ENCODE data around the gene SERPINB4. TPM values are rescaled to one million over a fixed set of nuclear protein-coding genes. Genes with fewer than 3 reads are reported as not detected.
"Not testable (repeated sequence)": the region's sequence is repeated elsewhere in the genome, so short reads cannot be mapped to it uniquely, and the experiment has no call there.

The SERPINB4 gene
- not detected for total RNA-seq

DNA sequence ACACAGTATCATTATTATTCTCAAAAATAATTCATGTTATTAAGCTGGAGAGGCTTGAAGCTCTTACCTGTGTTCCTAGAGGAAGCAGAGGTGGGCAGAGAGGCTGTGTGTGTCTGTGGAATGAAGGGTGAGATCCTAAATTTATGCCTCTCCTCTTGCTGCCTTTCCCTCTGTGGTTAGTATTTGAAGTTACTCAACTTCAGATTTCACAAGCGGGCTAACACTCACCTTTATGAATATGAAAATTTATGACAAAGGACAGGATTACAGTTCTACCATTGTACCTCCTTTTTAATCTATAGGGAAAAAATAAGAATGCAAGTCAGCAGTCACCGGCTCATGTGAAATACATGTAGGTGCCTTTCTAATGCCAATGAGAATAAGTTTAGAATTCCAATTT lies at the start of gene SERPINB4:
Gene SERPINB4 (minus strand): TSS at position 115 of the 400 bp plus-strand sequence. CDS start 679 bp downstream, outside the sequence.
- H3K9me3 ChIP-seq (ENCODE audit: low read depth, low read length); H3K27me3 ChIP-seq (ENCODE audit: insufficient read depth, low read length); H3K4me3 ChIP-seq (ENCODE audit: low read length); H3K4me1 ChIP-seq (ENCODE audit: insufficient read depth, low read length): not testable (repeated sequence)

DNA sequence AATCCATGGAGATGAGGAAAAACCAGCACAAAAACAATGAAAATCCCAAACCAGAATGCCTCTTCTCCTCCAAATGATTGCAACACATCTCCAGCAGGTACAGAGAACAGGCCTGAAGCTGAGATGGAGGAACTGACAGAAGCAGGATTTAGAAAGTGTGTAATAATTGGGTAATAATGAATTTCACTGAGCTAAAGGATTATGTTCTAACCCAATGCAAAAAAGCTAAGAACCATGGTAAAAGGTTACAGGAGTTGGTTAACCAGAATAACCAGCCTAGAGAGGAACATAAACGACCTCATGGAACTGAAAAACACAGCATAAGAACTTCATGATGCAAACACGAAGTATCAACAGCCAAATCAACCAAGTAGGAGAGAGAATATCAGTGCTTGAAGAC lies 45.0 kb upstream of the SERPINB4 start:
- H3K27me3 ChIP-seq (ENCODE audit: insufficient read depth, low read length), result no peaks in the 10 kb centered on the region
- no peaks in the 10 kb centered on the region for H3K4me1 ChIP-seq (ENCODE audit: insufficient read depth, low read length)
- no peaks in the 10 kb centered on the region for H3K9me3 ChIP-seq (ENCODE audit: low read depth, low read length)
- no peak overlapping the region for H3K4me3 ChIP-seq (ENCODE audit: low read length)

DNA sequence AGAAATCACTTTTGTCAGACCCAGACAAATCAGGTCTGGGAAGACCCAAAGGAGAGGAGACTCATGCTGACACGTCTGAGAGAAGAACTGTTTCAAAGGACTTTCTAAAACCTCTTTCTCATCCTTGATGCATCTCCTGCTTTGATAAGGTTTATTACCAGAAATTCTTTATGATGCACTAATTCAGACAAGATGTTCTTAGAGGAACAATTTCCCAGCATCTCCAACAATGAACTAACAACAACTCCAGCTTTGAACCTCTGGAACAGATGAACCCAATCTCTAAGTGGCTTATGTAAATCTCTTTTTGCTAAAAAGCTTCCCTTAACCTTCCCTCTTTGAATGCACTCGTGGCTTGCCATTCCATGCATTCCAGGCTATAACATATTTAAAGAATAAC lies 42.8 kb upstream of the SERPINB4 start:
- H3K4me3 ChIP-seq (ENCODE audit: low read length), result no peak overlapping the region
- no peaks in the 10 kb centered on the region for H3K9me3 ChIP-seq (ENCODE audit: low read depth, low read length)
- H3K4me1 ChIP-seq (ENCODE audit: insufficient read depth, low read length), result no peaks in the 10 kb centered on the region
- no peaks in the 10 kb centered on the region for H3K27me3 ChIP-seq (ENCODE audit: insufficient read depth, low read length)

DNA sequence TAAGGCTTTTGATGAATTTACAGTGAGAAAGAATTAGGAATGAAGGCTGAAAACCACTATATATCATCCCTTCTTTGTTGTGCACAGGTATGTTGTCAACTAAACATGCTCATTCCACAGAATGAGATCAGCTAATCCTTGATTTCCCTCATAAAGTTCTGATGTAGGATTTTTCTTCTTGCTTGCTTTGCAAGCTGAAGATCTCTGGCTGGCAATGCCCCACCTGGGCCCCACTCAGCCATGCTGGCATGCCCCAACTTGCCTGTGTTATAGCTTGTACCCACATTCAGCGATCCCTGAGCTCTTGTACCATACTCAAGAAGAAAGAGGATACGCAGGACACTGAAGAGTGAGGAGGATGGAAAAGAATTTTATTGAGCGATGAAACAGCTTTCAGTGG lies 40.7 kb upstream of the SERPINB4 start:
- no peaks in the 10 kb centered on the region for H3K4me1 ChIP-seq (ENCODE audit: insufficient read depth, low read length)
- no peak overlapping the region for H3K4me3 ChIP-seq (ENCODE audit: low read length)
- H3K9me3 ChIP-seq (ENCODE audit: low read depth, low read length), result no peaks in the 10 kb centered on the region
- no peaks in the 10 kb centered on the region for H3K27me3 ChIP-seq (ENCODE audit: insufficient read depth, low read length)

DNA sequence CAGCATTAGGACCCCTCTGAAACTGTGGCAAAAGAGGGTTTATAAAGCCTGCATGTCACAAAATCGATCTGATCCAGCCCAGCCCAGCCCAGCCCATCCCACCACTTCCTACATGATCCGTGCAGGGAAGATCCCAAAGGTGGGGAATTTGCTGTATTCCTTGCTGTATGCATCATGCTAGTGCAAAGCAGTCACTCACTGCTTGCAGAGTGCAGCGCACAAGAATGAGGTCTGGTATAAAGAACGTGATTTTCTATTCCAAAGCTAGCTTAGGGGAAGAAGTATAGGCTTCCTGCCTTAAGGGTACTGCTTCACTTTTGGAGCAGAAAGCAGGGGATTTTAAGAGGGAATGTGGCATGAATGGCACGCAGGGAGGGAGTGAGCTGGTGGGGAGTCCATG lies 39.8 kb upstream of the SERPINB4 start:
- H3K4me3 ChIP-seq (ENCODE audit: low read length), result no peak overlapping the region
- H3K4me1 ChIP-seq (ENCODE audit: insufficient read depth, low read length), result no peaks in the 10 kb centered on the region
- H3K27me3 ChIP-seq (ENCODE audit: insufficient read depth, low read length), result no peaks in the 10 kb centered on the region
- no peaks in the 10 kb centered on the region for H3K9me3 ChIP-seq (ENCODE audit: low read depth, low read length)

DNA sequence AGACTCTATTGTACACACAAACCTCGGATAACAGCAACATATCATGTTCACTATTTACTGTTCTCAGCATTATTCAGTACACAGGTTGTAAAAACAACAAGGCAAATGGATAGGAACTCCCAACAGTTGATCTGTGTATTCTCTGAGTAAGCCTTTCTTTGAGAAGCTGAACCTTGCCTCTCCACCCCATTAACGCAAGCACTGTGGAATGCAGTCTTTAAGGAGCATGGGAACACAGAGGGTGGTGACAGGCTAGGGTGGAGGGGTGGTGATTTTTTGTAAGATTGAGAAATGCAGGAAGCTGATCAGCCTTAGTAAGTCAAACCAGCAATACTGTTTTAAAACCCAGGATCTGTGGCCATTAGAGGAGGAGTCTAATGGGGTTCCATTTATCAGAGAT lies 39.1 kb upstream of the SERPINB4 start:
- no peaks in the 10 kb centered on the region for H3K4me1 ChIP-seq (ENCODE audit: insufficient read depth, low read length)

DNA sequence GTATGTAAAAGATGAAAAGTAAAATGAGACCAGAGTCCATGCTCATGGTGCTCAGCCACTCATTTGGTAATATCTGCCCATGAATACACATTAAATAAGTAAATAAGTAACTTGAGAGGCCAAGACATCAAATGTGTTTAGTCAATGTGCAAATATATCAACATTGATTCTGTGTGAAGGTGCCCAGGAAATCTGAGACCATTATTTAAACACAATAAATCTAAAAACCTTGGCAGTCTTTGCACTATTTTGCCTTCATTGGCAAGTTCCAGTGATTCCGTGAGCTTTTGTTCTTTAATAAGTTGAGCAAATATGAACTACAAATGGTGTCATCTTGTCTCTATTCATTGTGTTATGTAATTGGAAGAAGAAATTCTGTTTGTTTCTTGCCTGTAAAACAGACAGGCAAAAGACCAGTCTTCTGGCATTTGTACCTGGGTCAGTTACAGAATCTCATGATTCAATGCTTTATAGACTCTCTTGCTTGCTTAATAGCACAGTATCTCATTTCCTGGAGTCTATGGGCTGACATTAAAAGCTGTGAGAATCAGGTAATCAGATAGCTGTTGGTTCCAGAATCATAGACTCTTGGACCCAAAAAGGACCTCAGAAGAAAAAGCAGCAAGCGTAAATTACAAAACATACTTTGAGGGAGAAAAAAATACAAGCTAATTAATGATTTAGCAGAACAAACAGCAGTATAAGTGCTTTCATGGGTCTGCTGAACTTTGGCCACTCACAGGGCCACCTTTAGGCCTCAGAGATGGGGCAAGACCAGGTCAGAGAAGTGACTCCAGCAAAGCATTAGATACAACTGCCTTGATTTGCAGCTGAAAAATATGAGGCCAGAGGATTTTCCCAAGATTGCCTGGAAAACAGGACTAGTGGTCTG lies 37.6 kb upstream of the SERPINB4 start:
- Histone ChIP-seq H3K4me3 (ENCODE audit: low read length) (no peak overlapping the region), H3K4me1 (ENCODE audit: insufficient read depth, low read length) (no peaks in the 10 kb centered on the region), H3K9me3 (ENCODE audit: low read depth, low read length) (no peaks in the 10 kb centered on the region), H3K27me3 (ENCODE audit: insufficient read depth, low read length) (no peaks in the 10 kb centered on the region)

More for the DNA sequence above, 39.1 kb upstream of the SERPINB4 start:
- H3K9me3 ChIP-seq (ENCODE audit: low read depth, low read length), result no peaks in the 10 kb centered on the region
- no peaks in the 10 kb centered on the region for H3K27me3 ChIP-seq (ENCODE audit: insufficient read depth, low read length)
- H3K4me3 ChIP-seq (ENCODE audit: low read length), result no peak overlapping the region

DNA sequence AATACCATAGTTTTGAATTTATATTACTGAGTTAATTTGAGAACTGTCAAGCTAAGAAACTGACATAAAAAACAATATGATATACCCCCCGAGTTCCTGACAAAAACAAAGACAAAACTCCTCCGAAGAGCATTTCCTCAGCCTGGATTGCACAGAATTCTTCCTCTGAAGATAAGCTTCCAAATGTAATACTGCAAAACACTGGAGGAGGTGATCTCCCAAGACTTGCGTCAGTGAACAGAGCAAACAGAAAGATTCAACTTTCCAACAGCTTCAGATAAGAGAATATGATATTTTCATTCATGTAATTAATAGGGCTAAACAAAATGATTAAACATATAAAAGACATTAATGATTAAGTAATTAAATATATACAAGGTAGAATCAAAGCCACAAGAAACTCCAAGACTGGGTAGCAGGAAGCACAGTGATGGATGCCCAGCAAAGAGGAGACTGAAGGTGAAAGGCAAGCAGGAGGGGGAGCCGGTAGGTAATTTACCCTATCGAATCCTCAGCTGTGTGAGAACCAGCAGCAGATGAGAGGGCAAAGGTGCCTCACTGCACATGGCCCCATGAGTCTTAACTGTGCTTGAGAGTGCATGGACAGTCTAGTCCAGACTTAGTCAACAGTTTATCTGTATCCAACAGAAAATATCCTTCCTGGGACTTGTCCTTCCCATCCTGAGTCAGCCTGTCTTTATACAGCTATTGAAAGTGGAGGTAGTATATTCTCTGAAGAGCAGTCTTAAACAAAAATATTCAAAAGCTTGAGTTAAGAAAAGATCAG lies 36.0 kb upstream of the SERPINB4 start:
- Histone ChIP-seq H3K4me1 (ENCODE audit: insufficient read depth, low read length) (no peaks in the 10 kb centered on the region), H3K9me3 (ENCODE audit: low read depth, low read length) (no peaks in the 10 kb centered on the region), H3K4me3 (ENCODE audit: low read length) (no peak overlapping the region), H3K27me3 (ENCODE audit: insufficient read depth, low read length) (no peaks in the 10 kb centered on the region)

DNA sequence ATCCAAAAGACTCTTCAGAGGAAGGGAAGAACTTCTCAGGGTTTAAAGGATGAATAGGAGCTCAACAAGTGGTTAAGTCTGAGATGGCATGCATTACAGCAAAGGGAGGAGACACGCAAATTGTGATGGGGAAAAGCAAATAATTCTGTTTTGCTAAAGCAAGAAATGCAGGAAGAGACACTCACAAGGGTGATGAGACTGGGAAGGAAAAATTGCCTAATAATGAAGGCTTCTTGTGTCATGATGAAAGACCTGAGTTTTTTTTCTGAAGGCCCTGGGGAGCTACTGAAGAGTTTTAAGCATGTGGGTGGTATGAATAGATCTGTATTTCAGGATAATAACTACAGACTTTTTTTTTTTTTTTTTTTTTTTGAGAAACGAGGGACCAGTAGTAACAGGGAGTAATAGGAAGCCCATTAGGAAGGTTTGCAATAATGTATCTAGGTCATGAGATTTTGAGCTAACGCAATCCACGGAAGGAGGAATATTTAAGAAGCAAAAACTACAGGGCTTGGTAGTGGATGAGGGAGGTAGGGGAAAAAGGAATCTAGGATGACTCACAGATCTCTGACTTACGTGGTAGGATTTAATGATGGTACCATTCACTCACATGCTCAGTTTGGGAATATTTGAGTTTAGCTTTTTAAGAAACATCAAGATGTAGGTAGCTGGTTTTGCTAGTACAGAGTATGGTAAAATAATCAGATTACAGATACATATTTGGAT lies 33.6 kb upstream of the SERPINB4 start:
- Histone ChIP-seq H3K4me3 (ENCODE audit: low read length) (no peak overlapping the region), H3K9me3 (ENCODE audit: low read depth, low read length) (no peaks in the 10 kb centered on the region), H3K27me3 (ENCODE audit: insufficient read depth, low read length) (no peaks in the 10 kb centered on the region), H3K4me1 (ENCODE audit: insufficient read depth, low read length) (no peaks in the 10 kb centered on the region)

DNA sequence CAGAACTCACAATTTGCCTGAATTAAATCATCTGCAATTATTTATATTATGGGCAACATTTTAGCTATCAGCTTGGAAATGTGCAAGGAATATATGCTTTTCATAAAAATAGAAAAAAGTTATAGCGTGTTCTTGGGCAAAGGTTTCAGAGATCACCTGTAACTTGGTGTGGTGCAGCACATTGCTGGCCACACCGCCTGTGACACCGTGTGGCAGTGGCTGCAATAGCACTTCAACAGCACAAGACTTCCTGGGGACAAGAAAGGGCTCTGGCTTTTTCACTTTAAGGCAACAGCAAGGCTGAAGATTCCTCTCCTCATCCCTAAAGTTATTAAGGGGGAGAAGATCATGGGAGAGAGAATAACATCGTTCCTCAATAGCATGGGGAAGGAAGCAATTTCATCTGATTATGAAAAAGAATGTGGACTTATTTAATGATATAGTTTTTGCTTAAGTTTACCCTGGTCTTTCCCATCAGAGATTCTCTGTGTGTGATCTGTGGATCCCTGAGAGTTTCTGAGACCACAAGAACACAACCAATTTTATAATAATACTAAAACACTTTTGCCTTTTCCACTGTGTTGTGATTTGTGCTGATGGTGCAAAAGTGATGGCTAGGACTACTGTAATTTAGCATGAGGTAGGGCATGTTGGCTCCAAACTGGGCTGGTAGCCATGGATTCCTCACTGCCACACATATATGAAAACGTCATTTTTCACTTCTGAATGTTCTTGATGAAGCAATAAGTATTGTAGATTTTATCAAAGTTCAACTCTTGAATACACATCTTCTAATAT lies 32.7 kb upstream of the SERPINB4 start:
- Histone ChIP-seq H3K9me3 (ENCODE audit: low read depth, low read length) (no peaks in the 10 kb centered on the region), H3K4me3 (ENCODE audit: low read length) (no peak overlapping the region)

DNA sequence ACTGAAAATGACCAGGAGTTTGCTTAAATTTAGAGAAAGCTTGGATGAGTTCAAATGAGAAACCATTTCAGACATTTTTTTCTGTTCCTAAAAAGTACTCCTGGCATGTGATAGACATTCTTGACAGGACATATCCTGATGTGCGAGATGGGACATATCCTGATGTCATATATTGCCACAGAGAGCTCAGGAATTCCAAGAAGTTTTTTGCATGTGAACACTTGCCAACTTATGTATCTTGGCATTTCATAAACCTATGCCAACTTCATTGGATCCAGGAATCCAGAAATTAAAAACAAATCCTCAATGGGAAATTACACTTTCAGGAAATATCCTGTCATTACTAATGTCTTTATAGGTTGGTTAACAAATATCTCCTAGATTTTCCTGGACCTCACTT lies 20.5 kb upstream of the SERPINB4 start:
- Histone ChIP-seq H3K27me3 (ENCODE audit: insufficient read depth, low read length) (no peaks in the 10 kb centered on the region), H3K4me3 (ENCODE audit: low read length) (no peak overlapping the region), H3K9me3 (ENCODE audit: low read depth, low read length) (no peaks in the 10 kb centered on the region), H3K4me1 (ENCODE audit: insufficient read depth, low read length) (no peaks in the 10 kb centered on the region)

More for the DNA sequence above, 32.7 kb upstream of the SERPINB4 start:
- H3K27me3 ChIP-seq (ENCODE audit: insufficient read depth, low read length), result no peaks in the 10 kb centered on the region
- no peaks in the 10 kb centered on the region for H3K4me1 ChIP-seq (ENCODE audit: insufficient read depth, low read length)

DNA sequence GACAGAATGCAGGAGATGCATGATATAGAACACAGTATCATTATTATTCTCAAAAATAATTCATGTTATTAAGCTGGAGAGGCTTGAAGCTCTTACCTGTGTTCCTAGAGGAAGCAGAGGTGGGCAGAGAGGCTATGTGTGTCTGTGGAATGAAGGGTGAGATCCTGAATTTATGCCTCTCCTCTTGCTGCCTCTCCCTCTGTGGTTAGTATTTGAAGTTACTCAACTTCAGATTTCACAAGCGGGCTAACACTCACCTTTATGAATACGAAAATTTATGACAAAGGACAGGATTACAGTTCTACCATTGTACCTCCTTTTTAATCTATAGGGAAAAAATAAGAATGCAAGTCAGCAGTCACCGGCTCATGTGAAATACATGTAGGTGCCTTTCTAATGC lies 17.7 kb upstream of the SERPINB4 start, which contains the start of gene SERPINB3:
Gene SERPINB3 (minus strand): TSS at position 144 of the 400 bp plus-strand sequence. CDS start 677 bp downstream, outside the sequence.
- not testable (repeated sequence) for H3K4me1 ChIP-seq (ENCODE audit: insufficient read depth, low read length); H3K27me3 ChIP-seq (ENCODE audit: insufficient read depth, low read length); H3K9me3 ChIP-seq (ENCODE audit: low read depth, low read length); H3K4me3 ChIP-seq (ENCODE audit: low read length)

DNA sequence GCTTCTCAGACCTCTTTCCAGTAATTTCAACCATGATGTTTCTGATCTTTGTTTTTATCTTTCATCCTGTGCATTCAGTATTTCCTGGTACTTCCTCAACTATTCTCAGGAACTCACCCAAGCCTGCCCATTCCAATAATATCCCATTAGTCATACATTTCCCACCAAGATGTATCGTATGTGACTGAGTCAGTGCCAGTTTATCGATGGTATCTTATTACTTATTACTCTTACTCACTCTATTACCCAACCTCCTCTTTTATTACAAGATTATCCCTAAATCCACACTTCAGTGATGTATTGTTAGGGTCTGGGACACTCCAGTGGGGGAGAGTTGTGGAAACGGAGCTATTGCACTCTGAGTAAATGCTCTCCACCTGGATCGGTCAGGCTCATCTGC lies 14.9 kb upstream of the SERPINB4 start:
- not testable (repeated sequence) for H3K4me3 ChIP-seq (ENCODE audit: low read length); H3K4me1 ChIP-seq (ENCODE audit: insufficient read depth, low read length); H3K9me3 ChIP-seq (ENCODE audit: low read depth, low read length); H3K27me3 ChIP-seq (ENCODE audit: insufficient read depth, low read length)

DNA sequence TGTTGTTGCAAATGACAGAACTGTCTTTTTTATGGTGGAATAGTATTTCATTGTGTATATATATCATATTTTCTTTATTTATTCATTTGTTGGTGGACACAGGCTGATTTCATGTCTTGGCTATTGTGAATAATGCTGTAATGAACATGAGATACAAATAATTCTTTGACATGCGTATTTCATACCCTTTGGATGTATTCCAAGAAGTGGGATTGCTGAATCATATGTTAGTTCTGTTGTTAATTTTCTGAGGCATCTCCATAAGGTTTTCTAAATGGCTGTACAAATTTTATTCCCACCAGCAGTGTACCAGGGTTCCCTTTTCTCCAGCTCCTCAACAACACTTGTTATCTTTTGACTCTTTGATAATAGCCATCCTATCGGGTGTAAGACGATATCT lies 6.2 kb upstream of the SERPINB4 start:
- H3K4me3 ChIP-seq (ENCODE audit: low read length); H3K27me3 ChIP-seq (ENCODE audit: insufficient read depth, low read length); H3K4me1 ChIP-seq (ENCODE audit: insufficient read depth, low read length); H3K9me3 ChIP-seq (ENCODE audit: low read depth, low read length): not testable (repeated sequence)

Data from mononuclear cell (primary cell).